Bronchial epithelial cell (primary cell): Measurements from ENCODE around the gene FUOM. TPM values are rescaled to one million over a fixed set of nuclear protein-coding genes. Genes with fewer than 3 reads are reported as not detected.

Experiments
- DNase-seq: peaks from one replicate; pipeline ENCODE4 v3.0.0-alpha.2; 2010; ENCODE audit warnings: low read depth
- FAIRE-seq: peaks from 2 replicates; lab custom pipeline; 2011; peaks lifted over from hg19 to GRCh38; lab: Jason Lieb, UNC
- H3K27me3 ChIP-seq: 2 replicates; pipeline ENCODE4 v1.5.1; 2011; ENCODE audit warnings: low read length; ENCODE audit not compliant: control insufficient read depth, insufficient read depth
- H3K36me3 ChIP-seq: 2 replicates; pipeline ENCODE4 v1.5.1; 2011; ENCODE audit warnings: low read length; ENCODE audit not compliant: control insufficient read depth, insufficient read depth
- H3K4me3 ChIP-seq: 2 replicates; pipeline ENCODE4 v1.5.1; 2011; ENCODE audit warnings: mild to moderate bottlenecking, low read depth, low read length, control low read depth
- total RNA-seq: library from RNA; depleted of rRNA; stranded (reverse); fragments of >200 nt; gene quantifications from 2 replicates; pipeline ENCODE4 v1.2.1, GENCODE V29; 2014
- TF ChIP-seq, protein P1 (sequence below): IDR thresholded peaks from 2 replicates; pipeline ENCODE4 v1.5.1; 2011; ENCODE audit warnings: mild to moderate bottlenecking, moderate library complexity, low read length, control low read depth, inconsistent platforms; ENCODE audit not compliant: insufficient read depth, severe bottlenecking

Gene FUOM, protein sequence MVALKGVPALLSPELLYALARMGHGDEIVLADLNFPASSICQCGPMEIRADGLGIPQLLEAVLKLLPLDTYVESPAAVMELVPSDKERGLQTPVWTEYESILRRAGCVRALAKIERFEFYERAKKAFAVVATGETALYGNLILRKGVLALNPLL
- 16.8 and 23.2 TPM in 2 replicates for total RNA-seq

DNA sequence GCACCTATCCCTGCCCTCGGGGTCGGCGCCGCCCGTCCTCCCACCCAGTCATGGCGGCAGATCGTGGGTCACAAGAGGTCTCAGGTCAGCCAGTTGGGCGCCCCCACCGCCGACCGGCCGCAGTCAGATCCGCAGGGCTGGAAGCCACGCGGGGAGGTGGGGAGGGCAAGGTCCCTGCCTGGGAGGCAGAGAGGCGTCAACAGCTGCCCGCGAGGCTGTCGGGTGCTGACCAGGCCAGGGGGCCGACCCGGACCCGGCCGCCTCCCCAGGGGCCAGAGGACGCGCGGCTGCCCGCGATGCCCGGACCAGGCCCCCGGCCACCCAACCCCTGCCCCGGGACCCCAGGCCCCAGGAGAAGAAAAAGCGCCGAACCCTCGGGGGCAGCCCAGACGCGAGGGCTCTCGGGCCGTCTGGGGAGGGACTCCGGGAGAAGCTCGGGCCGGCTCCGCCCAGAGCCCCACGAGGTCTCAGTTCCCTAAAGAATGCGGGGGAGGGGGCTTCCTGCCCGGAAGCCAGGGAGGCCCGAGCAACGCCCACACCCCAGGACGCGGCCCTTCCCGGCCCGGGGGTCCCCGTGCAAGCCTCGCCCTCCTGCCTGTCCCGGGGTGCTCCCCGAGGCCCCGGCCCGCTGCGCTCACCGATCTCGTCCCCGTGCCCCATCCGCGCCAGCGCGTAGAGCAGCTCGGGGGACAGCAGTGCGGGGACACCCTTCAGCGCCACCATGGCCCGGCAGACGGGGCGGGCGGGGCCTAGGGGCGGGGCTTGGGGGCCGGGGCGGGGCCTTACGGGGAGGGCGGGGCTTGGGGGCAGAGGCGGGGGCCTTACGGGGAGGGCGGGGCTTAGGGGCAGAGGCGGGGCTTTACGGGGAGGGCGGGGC is at the start of gene FUOM:
FUOM (minus strand) TSS at position 735 of the 877 bp plus-strand sequence; CDS start at position 723, 12 bp downstream.
- no peak for FAIRE-seq

DNA sequence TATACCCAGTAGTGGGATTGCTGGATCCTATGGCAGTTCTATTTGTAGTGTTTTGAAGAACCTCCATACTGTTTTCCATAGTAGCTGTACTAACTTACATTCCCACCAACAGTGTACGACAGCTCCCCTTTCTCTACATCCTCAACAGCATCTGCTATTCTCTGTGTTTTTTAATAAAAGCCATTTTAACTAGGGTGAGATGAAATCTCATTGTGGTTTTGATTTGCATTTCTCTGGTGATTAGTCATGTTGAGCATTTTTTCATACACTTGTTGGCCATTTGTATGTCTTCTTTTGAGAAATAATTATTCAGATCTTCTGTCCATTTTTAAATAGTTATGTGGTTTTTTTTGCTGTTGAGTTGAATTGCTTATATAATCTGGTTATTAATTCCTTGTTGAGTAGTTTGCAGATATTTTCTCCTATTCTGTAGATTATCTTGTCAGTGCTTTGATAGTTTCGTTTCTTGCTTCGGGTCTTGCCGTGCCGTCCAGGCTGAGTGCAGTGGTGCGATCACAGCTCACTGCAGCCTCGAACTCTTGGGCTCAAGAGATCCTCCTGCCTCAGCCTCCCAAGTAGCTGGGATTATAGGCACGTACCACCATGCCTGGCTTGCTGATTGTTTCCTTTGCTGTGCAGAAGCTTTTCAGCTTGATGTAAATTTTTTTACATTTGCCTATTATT is 48.2 kb upstream of the FUOM start:
- Histone ChIP-seq H3K27me3 (no peaks in the 10 kb centered on the region), H3K4me3 (no peak overlapping the region), H3K36me3 (peaks cover 15% of the 10 kb centered on the region)
- DNase-seq (no peak), FAIRE-seq (no peak)
- TF ChIP-seq, protein P1, sequence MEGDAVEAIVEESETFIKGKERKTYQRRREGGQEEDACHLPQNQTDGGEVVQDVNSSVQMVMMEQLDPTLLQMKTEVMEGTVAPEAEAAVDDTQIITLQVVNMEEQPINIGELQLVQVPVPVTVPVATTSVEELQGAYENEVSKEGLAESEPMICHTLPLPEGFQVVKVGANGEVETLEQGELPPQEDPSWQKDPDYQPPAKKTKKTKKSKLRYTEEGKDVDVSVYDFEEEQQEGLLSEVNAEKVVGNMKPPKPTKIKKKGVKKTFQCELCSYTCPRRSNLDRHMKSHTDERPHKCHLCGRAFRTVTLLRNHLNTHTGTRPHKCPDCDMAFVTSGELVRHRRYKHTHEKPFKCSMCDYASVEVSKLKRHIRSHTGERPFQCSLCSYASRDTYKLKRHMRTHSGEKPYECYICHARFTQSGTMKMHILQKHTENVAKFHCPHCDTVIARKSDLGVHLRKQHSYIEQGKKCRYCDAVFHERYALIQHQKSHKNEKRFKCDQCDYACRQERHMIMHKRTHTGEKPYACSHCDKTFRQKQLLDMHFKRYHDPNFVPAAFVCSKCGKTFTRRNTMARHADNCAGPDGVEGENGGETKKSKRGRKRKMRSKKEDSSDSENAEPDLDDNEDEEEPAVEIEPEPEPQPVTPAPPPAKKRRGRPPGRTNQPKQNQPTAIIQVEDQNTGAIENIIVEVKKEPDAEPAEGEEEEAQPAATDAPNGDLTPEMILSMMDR, result no peak

More for the DNA sequence above, at the start of gene FUOM:
- Histone ChIP-seq H3K4me3 (peak within 1 kb of the TSS; percentile 52), H3K27me3 (no peaks in the 10 kb centered on the region), H3K36me3 (peaks cover 2% of the 10 kb centered on the region)
- TF ChIP-seq, protein P1, result no peak
- DNase-seq, result no peak

DNA sequence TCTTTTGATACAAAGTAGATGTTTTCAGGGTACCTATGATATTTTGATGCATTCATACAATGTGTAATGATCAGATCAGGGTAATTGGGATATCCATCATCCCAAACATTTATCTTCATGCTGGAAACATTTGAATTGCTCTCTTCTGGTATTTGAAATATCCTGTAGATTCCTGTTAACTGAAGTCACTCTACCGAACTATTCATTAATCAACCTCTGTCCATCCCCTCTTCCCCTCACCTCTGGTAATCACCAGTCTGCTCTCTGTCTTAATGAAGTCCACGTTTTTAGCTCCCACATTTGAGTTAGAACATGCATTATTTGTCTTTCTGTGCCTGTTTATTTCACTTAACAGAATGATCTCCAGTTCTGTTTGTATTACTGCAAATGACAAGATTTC is 47.5 kb upstream of the FUOM start:
- TF ChIP-seq, protein P1, result no peak
- Histone ChIP-seq H3K4me3 (no peak overlapping the region), H3K36me3 (peaks cover 18% of the 10 kb centered on the region), H3K27me3 (no peaks in the 10 kb centered on the region)
- FAIRE-seq, result no peak
- DNase-seq, result no peak

DNA sequence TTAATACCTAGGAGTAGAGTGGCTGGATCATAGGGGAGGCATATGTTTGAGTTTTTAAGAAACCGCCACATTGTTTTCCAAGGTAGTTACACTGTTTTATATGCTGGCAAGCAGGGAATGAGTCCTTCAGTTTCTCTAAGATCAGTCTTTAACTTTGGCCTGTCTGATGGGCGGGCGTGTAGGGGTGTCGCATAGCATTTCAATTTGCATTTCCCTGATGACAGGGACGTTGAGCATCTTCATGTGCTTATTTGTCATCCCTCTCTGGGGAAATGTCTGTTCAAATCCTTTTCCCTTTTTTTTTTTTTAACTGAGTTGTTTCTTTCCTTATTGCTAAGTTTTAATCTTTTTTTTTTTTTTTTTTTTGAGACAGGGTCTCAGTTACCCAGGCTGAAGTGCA is 46.0 kb upstream of the FUOM start:
- TF ChIP-seq, protein P1, result no peak
- DNase-seq (no peak), FAIRE-seq (no peak)
- peaks cover 25% of the 10 kb centered on the region for H3K36me3 ChIP-seq
- no peak overlapping the region for H3K4me3 ChIP-seq
- H3K27me3 ChIP-seq, result no peaks in the 10 kb centered on the region

DNA sequence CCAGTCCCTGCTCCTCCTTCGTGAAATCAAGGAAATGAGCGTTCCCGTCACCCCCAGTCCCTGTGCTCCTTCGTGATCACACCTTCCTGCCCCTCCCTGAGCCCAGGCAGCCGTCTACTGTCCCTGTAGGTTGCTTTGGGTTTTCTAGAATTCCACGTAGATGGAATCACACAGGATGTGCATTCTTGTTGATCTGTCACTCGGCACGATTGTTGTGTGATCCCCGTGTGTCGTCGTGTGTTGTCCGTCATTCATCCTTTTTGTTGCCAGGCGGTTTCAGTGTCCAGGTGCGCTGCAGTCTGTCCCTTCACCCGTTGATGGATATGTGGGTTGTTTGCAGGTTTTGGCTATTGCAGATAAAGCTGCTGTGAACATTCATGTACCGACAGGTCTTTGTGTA is 45.5 kb upstream of the FUOM start:
- TF ChIP-seq, protein P1, result no peak
- Histone ChIP-seq H3K36me3 (peaks cover 27% of the 10 kb centered on the region), H3K27me3 (no peaks in the 10 kb centered on the region), H3K4me3 (no peak overlapping the region)
- no peak for FAIRE-seq
- DNase-seq, result no peak
